Right lobe of liver (tissue), 6 donors: ENCODE results near the gene TM4SF5. TPM values are rescaled to one million over a fixed set of nuclear protein-coding genes. Genes with fewer than 3 reads are reported as not detected.
A peak's percentile ranks its signal among the peaks of the same experiment; 100 is the strongest.

Source experiments
- ATAC-seq, 4 donors: fragments of 200-7000 bp; cut with Tn5 transposase; one replicate each; pipeline ENCODE4 v1.9.1; 2020; ENCODE audit warnings: mild to moderate bottlenecking in 4 of 4, moderate library complexity in 4 of 4
- DNase-seq, 3 donors: peaks; one replicate each; pipeline ENCODE4 v3.0.0-alpha.2; 2020
- H3K27ac ChIP-seq, 3 donors: fragments of 200-600 bp; one replicate each; pipeline ENCODE4 v1.8.0; 2022
- H3K27me3 ChIP-seq, 2 donors: fragments of 200-600 bp; one replicate each; pipeline ENCODE4 v1.8.0; 2022
- H3K36me3 ChIP-seq, 4 donors: fragments of 200-600 bp; sonication (generic) in 1 of 4; one replicate each; pipeline versions ENCODE4 v1.5.1 to v1.8.0; 2017 to 2022; ENCODE audit warnings: control low read depth in 1 of 4
- H3K4me1 ChIP-seq, 4 donors: fragments of 200-600 bp; sonication (generic) in 1 of 4; one replicate each; pipeline versions ENCODE4 v1.5.1 to v1.8.0; 2017 to 2022; ENCODE audit warnings: control low read depth in 1 of 4
- H3K4me3 ChIP-seq, 3 donors: fragments of 200-600 bp; one replicate each; pipeline ENCODE4 v1.8.0; 2022
- H3K9me3 ChIP-seq, 4 donors: fragments of 200-600 bp; sonication (generic) in 1 of 4; one replicate each; pipeline versions ENCODE4 v1.5.1 to v1.8.0; 2017 to 2022; ENCODE audit warnings: control low read depth in 1 of 4
- POLR2A ChIP-seq: fragments of 450-650 bp; IDR thresholded peaks from one replicate; pipeline ENCODE4 v1.6.1; 2017; ENCODE audit warnings: antibody characterized with exemption, mild to moderate bottlenecking
- WGBS: methylation state at CpG from one replicate; pipeline ENCODE4 v1.1.6; 2018; ENCODE audit warnings: low coverage, low lambda C conversion rate; ENCODE audit not compliant: insufficient coverage; ENCODE audit errors: missing lambda C conversion rate; 5-methylcytosine and 5-hydroxymethylcytosine counted together
- intact Hi-C, 2 donors: fragments of 100-400 bp; cut with DNase I; formaldehyde crosslinking; loops; one replicate each; pipeline versions ENCODE4 v1.11.2 to v1.14.1; 2022
- total RNA-seq, 6 experiments: library from RNA; depleted of rRNA in 2 of 6; stranded (reverse); fragments of >200 nt in 2 of 6; fragmentation: NEBNext Ultra II Directional in 3 of 6; extraction: Animal tissue kit (Norgen Biotek cat#: 25700) in 3 of 6; gene quantifications; one replicate each; pipeline versions ENCODE4 v1.1.0 to v1.2.4, GENCODE V29; 2016 to 2023
- TF ChIP-seq, protein P1 (sequence below), 4 donors: fragments of 200-600 bp in 3 of 4; fragments of 450-650 bp in 1 of 4; IDR thresholded peaks; one replicate each; pipeline versions ENCODE4 v1.5.1 to v1.8.0; 2016 to 2022; ENCODE audit warnings: antibody characterized with exemption in 4 of 4, mild to moderate bottlenecking in 2 of 4
- donor health status: DM: no; HTN: yes; CAD: no.
- donor health status: DM: no; HTN: no; CAD: no.
- donor health status: DM: no; HTN: no; CAD: no.
- donor health status: DM: no; HTN: yes; CAD: no.
- donor health status: DM: no; HTN: yes; CAD: no.

TM4SF5 gene
- total RNA-seq, 6 experiments from 2014 or later = 67.1 to 215 (median 112) TPM

DNA sequence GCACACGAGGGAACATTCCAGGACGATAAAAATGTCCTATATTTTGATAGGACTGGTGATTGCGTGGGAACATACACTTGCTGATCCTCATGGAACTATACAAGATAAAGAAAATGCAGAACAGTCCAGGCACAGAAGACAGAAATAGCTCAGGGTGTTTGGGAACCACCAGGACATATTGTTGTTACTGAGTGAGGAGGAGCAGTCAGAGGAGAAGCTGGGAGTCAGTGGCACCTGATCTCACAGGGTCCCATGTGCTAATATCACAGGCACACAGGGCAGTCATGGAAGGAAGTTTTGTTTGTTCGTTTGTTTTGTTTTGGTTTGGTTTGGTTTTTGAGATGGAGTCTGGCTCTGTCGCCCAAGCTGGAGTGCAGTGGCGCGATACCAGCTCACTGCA is 41.0 kb downstream of the TM4SF5 start:
- Histone ChIP-seq H3K4me1 (peaks cover 0 to 6% (median 2%) of the 10 kb centered on the region in 4 donors), H3K36me3 (peaks cover 0 to 13% (median 0%) of the 10 kb centered on the region in 4 donors), H3K4me3 (no peak overlapping the region), H3K9me3 (no peaks in the 10 kb centered on the region), H3K27me3 (no peaks in the 10 kb centered on the region), H3K27ac (no peak overlapping the region)
- 89% methylated on average over 7 of the region's 7 CpGs for WGBS
- DNase-seq (no peak), ATAC-seq (no peak)
- intact Hi-C loops = no loop called here
- TF ChIP-seq, protein P1, sequence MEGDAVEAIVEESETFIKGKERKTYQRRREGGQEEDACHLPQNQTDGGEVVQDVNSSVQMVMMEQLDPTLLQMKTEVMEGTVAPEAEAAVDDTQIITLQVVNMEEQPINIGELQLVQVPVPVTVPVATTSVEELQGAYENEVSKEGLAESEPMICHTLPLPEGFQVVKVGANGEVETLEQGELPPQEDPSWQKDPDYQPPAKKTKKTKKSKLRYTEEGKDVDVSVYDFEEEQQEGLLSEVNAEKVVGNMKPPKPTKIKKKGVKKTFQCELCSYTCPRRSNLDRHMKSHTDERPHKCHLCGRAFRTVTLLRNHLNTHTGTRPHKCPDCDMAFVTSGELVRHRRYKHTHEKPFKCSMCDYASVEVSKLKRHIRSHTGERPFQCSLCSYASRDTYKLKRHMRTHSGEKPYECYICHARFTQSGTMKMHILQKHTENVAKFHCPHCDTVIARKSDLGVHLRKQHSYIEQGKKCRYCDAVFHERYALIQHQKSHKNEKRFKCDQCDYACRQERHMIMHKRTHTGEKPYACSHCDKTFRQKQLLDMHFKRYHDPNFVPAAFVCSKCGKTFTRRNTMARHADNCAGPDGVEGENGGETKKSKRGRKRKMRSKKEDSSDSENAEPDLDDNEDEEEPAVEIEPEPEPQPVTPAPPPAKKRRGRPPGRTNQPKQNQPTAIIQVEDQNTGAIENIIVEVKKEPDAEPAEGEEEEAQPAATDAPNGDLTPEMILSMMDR (IDR thresholded peaks at IDR 0.05) = no peak
- no peak for TF ChIP-seq POLR2A

DNA sequence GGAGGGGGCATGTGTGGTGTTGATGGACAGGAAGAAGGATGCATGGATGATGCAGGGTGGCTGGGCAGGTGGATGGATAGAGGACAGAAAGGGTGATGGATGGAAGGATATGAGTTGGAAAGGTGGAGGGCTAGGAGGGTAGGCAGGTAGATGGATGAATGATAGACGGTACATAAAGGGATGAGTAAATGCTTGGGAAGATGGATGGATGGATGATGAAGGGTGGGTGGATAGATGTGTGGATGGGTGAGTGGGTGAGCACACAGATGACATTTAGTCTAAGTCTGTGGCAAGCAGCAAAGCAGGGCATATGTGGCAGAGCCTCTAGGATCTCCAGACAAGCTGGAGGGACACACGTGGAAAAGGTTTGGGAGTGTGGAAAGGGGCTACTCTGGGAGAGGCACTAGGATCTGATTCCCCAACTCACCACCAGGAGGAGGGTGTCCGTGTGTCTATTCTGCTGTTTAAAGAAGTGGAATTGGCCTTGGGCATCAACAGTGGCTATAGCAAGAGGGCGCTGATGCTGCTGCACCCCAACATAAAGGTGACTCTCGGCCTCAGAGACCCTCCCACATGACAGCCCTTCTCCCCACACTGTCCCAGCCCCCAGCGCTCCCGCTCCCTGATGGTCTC is 43.5 kb downstream of the TM4SF5 start:
- no peak overlapping the region for H3K27ac ChIP-seq
- 94% methylated on average over 4 of the region's 7 CpGs for WGBS
- H3K9me3 ChIP-seq = no peaks in the 10 kb centered on the region
- H3K4me1 ChIP-seq = no peaks in the 10 kb centered on the region
- H3K36me3 ChIP-seq = peaks cover 0 to 13% (median 0%) of the 10 kb centered on the region in 4 donors
- DNase-seq (no peak), ATAC-seq (no peak)
- no peak overlapping the region for H3K4me3 ChIP-seq
- no peaks in the 10 kb centered on the region for H3K27me3 ChIP-seq
- intact Hi-C loops = no loop called here
- TF ChIP-seq POLR2A = no peak
- TF ChIP-seq, protein P1 (IDR thresholded peaks at IDR 0.05) = no peak

DNA sequence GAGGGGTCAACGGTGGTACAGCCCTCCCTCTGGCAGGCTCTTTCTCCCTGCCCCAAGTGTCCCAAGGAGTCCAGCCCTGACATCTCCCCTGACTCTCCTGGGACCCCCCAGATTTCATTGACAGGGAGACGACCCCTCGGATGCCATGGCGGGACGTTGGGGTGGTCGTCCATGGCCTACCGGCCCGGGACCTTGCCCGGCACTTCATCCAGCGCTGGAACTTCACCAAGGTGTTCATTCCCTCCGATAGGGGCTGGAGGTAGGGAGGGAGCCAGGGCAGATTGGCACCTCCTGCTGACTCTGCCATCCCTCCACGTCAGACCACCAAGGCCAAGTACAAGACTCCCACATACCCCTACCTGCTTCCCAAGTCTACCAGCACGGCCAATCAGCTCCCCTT is 45.1 kb downstream of the TM4SF5 start:
- intact Hi-C loops = no loop called here
- peaks cover 0 to 13% (median 0%) of the 10 kb centered on the region in 4 donors for H3K36me3 ChIP-seq

DNA sequence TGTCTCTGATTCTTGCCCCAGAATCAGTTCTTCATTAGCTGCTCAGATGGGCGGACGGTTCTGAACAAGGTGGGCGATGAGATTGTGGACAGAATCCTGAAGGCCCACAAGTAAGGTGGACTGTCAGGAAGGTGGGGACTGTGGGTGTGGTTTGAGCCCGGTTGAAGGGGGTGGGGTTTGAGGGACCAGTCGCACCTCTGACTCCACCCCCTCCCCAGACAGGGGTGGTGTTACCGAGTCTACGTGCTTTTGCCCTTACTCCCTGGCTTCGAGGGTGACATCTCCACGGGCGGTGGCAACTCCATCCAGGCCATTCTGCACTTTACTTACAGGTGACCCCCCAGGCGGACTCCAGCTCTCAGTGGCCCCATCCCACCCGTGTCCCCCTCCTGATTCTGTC is 46.6 kb downstream of the TM4SF5 start:
- no peak for TF ChIP-seq POLR2A
- TF ChIP-seq, protein P1 (IDR thresholded peaks at IDR 0.05) = no peak
- DNase-seq (no peak), ATAC-seq (no peak)
- H3K4me3 ChIP-seq = no peak overlapping the region
- WGBS = 33% methylated on average over 1 of the region's 12 CpGs
- no peaks in the 10 kb centered on the region for H3K27me3 ChIP-seq
- no peaks in the 10 kb centered on the region for H3K4me1 ChIP-seq
- intact Hi-C loops = no loop called here
- no peaks in the 10 kb centered on the region for H3K9me3 ChIP-seq
- no peak overlapping the region for H3K27ac ChIP-seq
- H3K36me3 ChIP-seq = peaks cover 0 to 13% (median 0%) of the 10 kb centered on the region in 4 donors

More for the DNA sequence above, 45.1 kb downstream of the TM4SF5 start:
- DNase-seq (no peak), ATAC-seq (peak in 1 of 4 donors; percentile 10)
- H3K27ac ChIP-seq = no peak overlapping the region
- 92% methylated on average over 8 of the region's 13 CpGs for WGBS
- no peaks in the 10 kb centered on the region for H3K4me1 ChIP-seq
- no peaks in the 10 kb centered on the region for H3K9me3 ChIP-seq
- no peak for TF ChIP-seq POLR2A
- TF ChIP-seq, protein P1 (IDR thresholded peaks at IDR 0.05) = no peak
- no peaks in the 10 kb centered on the region for H3K27me3 ChIP-seq
- H3K4me3 ChIP-seq = no peak overlapping the region
